Activated CD8-positive, alpha-beta memory T cell treated with anti-CD3 and anti-CD28 coated beads for 48 hours (primary cell): ENCODE measurements around the gene PIP4P1.
"Not testable (repeated sequence)": the region's sequence is repeated elsewhere in the genome, so short reads cannot be mapped to it uniquely, and the experiment has no call there.

Experiments
- DNase-seq, 3 experiments: peaks; one replicate each; pipeline ENCODE4 v3.0.0-alpha.2; 2020; ENCODE audit warnings: low read depth in 2 of 3, low spot score in 2 of 3

PIP4P1 gene

GRCh38 chr14:20461225-20462141, at the start of gene PIP4P1:
TSS of gene PIP4P1 (minus strand) at chr14:20461434. CDS start at chr14:20461325, 109 bp downstream.
- peak; percentile 85 to 97 (median 93) for DNase-seq

GRCh38 chr14:20508367-20508766, 47.1 kb upstream of the PIP4P1 start:
- DNase-seq: no peak

GRCh38 chr14:20507537-20507936, 46.3 kb upstream of the PIP4P1 start:
- DNase-seq: not testable (repeated sequence)

- not testable (repeated sequence) for DNase-seq
These were observed 45.5 kb upstream of the PIP4P1 start for GRCh38 chr14:20506752-20507151.

- not testable (repeated sequence) for DNase-seq
These were observed 45.0 kb upstream of the PIP4P1 start for GRCh38 chr14:20506276-20506675.

- DNase-seq: no peak
These were observed 42.7 kb upstream of the PIP4P1 start for GRCh38 chr14:20503898-20504297.

- DNase-seq: no peak
These were observed 40.1 kb upstream of the PIP4P1 start for GRCh38 chr14:20501346-20501745.

GRCh38 chr14:20499881-20500280, 38.6 kb upstream of the PIP4P1 start:
- no peak for DNase-seq

- DNase-seq: no peak
These were observed 37.9 kb upstream of the PIP4P1 start for GRCh38 chr14:20499108-20499507.

GRCh38 chr14:20498622-20499021, 37.4 kb upstream of the PIP4P1 start:
- DNase-seq: no peak

- DNase-seq: no peak
These were observed 33.9 kb upstream of the PIP4P1 start for GRCh38 chr14:20494935-20495766.

GRCh38 chr14:20493634-20494033, 32.4 kb upstream of the PIP4P1 start:
- no peak for DNase-seq

- DNase-seq: no peak
These were observed 31.3 kb upstream of the PIP4P1 start for GRCh38 chr14:20492486-20492885.

GRCh38 chr14:20490563-20490962, 29.3 kb upstream of the PIP4P1 start:
- no peak for DNase-seq

- DNase-seq: no peak
These were observed 28.1 kb upstream of the PIP4P1 start for GRCh38 chr14:20489093-20489994.

- DNase-seq: no peak
These were observed 26.1 kb upstream of the PIP4P1 start for GRCh38 chr14:20487396-20487725.

- no peak for DNase-seq
These were observed 25.6 kb upstream of the PIP4P1 start for GRCh38 chr14:20486684-20487395.

GRCh38 chr14:20485900-20486299, 24.7 kb upstream of the PIP4P1 start:
- DNase-seq: no peak

- DNase-seq: no peak
These were observed 21.1 kb upstream of the PIP4P1 start for GRCh38 chr14:20482382-20482781.

- no peak for DNase-seq
These were observed 17.7 kb upstream of the PIP4P1 start for GRCh38 chr14:20478894-20479293.
